Measurements from ENCODE around the gene C1orf167.

- TF ChIP-seq, protein P1, sequence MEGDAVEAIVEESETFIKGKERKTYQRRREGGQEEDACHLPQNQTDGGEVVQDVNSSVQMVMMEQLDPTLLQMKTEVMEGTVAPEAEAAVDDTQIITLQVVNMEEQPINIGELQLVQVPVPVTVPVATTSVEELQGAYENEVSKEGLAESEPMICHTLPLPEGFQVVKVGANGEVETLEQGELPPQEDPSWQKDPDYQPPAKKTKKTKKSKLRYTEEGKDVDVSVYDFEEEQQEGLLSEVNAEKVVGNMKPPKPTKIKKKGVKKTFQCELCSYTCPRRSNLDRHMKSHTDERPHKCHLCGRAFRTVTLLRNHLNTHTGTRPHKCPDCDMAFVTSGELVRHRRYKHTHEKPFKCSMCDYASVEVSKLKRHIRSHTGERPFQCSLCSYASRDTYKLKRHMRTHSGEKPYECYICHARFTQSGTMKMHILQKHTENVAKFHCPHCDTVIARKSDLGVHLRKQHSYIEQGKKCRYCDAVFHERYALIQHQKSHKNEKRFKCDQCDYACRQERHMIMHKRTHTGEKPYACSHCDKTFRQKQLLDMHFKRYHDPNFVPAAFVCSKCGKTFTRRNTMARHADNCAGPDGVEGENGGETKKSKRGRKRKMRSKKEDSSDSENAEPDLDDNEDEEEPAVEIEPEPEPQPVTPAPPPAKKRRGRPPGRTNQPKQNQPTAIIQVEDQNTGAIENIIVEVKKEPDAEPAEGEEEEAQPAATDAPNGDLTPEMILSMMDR (IDR thresholded peaks at IDR 0.05): no peak
- TF ChIP-seq EZH2 (IDR thresholded peaks at IDR 0.05): no peak
These were observed 12.0 kb upstream of the C1orf167 start for GRCh38 chr1:11749996-11750395.
